ENCODE measurements around the gene CEACAM19. TPM values are rescaled to one million over a fixed set of nuclear protein-coding genes. Genes with fewer than 3 reads are reported as not detected.

The CEACAM19 gene
- total RNA-seq, 4 donors from 2014 or later = 2.5 to 5.1 (median 3.7) TPM

GRCh38 chr19:44635581-44636438 lies 35.5 kb upstream of the CEACAM19 start:
- 77% methylated on average over 3 of the region's 3 CpGs for WGBS
- DNase-seq (ENCODE audit: extremely low spot score) = no peak
- no peak overlapping the region for H3K27ac ChIP-seq (replicated peaks in 1 of 4)

GRCh38 chr19:44636439-44637389 lies 34.6 kb upstream of the CEACAM19 start:
- no peak for DNase-seq (ENCODE audit: extremely low spot score)
- Histone ChIP-seq H3K4me3 (no peak overlapping the region), H3K36me3 (no peaks in the 10 kb centered on the region), H3K27me3 (no peaks in the 10 kb centered on the region), H3K4me1 (peaks cover 0 to 10% (median 0%) of the 10 kb centered on the region in 4 donors), H3K27ac (replicated peaks in 1 of 4) (no peak overlapping the region), H3K9me3 (no peaks in the 10 kb centered on the region)
- intact Hi-C loops (cut with DNase I) = no loop called here
- TF ChIP-seq POLR2AphosphoS5 (IDR thresholded peaks at IDR 0.05) = no peak
- no peak for TF ChIP-seq EP300 (IDR thresholded peaks at IDR 0.05)
- TF ChIP-seq CTCF (IDR thresholded peaks at IDR 0.05) = no peak
- TF ChIP-seq POLR2A (IDR thresholded peaks at IDR 0.05; ENCODE audit: low read depth) = no peak
- 74% methylated on average over 10 of the region's 11 CpGs for WGBS

More at GRCh38 chr19:44635581-44636438, 35.5 kb upstream of the CEACAM19 start:
- Histone ChIP-seq H3K9me3 (no peaks in the 10 kb centered on the region), H3K4me3 (no peak overlapping the region), H3K36me3 (no peaks in the 10 kb centered on the region), H3K27me3 (no peaks in the 10 kb centered on the region), H3K4me1 (peaks cover 0 to 10% (median 0%) of the 10 kb centered on the region in 4 donors)
- intact Hi-C loops (cut with DNase I) = no loop called here
- TF ChIP-seq POLR2AphosphoS5 (IDR thresholded peaks at IDR 0.05) (no peak), CTCF (IDR thresholded peaks at IDR 0.05) (no peak), POLR2A (IDR thresholded peaks at IDR 0.05; ENCODE audit: low read depth) (no peak), EP300 (IDR thresholded peaks at IDR 0.05) (no peak)

- Histone ChIP-seq H3K9me3 (no peaks in the 10 kb centered on the region), H3K36me3 (no peaks in the 10 kb centered on the region), H3K4me3 (no peak overlapping the region), H3K4me1 (peaks cover 0 to 10% (median 0%) of the 10 kb centered on the region in 4 donors), H3K27me3 (no peaks in the 10 kb centered on the region), H3K27ac (replicated peaks in 1 of 4) (no peak overlapping the region)
- DNase-seq (ENCODE audit: extremely low spot score) = no peak
- 91% methylated on average over 5 of the region's 5 CpGs for WGBS
- TF ChIP-seq POLR2AphosphoS5 (IDR thresholded peaks at IDR 0.05) (no peak), EP300 (IDR thresholded peaks at IDR 0.05) (no peak), CTCF (IDR thresholded peaks at IDR 0.05) (no peak), POLR2A (IDR thresholded peaks at IDR 0.05; ENCODE audit: low read depth) (no peak)
- intact Hi-C loops (cut with DNase I) = no loop called here
Observed at GRCh38 chr19:44637390-44637764, 33.9 kb upstream of the CEACAM19 start.

- no peaks in the 10 kb centered on the region for H3K9me3 ChIP-seq
- H3K4me1 ChIP-seq = peaks cover 13 to 14% (median 13%) of the 10 kb centered on the region in 4 donors
- no peaks in the 10 kb centered on the region for H3K36me3 ChIP-seq
- no peak overlapping the region for H3K4me3 ChIP-seq
- no peak for DNase-seq (ENCODE audit: extremely low spot score)
- intact Hi-C loops (cut with DNase I) = no loop called here
- H3K27ac ChIP-seq (replicated peaks in 1 of 4) = no peak overlapping the region
- no peak for TF ChIP-seq CTCF (IDR thresholded peaks at IDR 0.05)
- no peaks in the 10 kb centered on the region for H3K27me3 ChIP-seq
- WGBS = 85% methylated on average over 3 of the region's 3 CpGs
Observed at GRCh38 chr19:44640518-44640917, 30.8 kb upstream of the CEACAM19 start.
